HUES48 (cell line): Measurements from ENCODE around the gene SFT2D1.

Source experiments
- H3K27ac ChIP-seq: one replicate; pipeline ENCODE4 v1.7.0; 2013; ENCODE audit warnings: low read depth, low read length, inconsistent platforms
- H3K27me3 ChIP-seq: 2 replicates; pipeline ENCODE4 v1.6.1; 2013; ENCODE audit warnings: mild to moderate bottlenecking, low read length; ENCODE audit not compliant: control insufficient read depth, insufficient read depth
- H3K36me3 ChIP-seq: 2 replicates; pipeline ENCODE4 v1.6.1; 2013; ENCODE audit warnings: low read length; ENCODE audit not compliant: control insufficient read depth, insufficient read depth
- H3K4me1 ChIP-seq: 2 replicates; pipeline ENCODE4 v1.6.1; 2013; ENCODE audit warnings: mild to moderate bottlenecking, low read length; ENCODE audit not compliant: control insufficient read depth, insufficient read depth
- H3K4me3 ChIP-seq: 2 replicates; pipeline ENCODE4 v1.5.1; 2013; ENCODE audit warnings: mild to moderate bottlenecking, low read depth, low read length
- H3K9ac ChIP-seq: 2 replicates; pipeline ENCODE4 v1.6.1; 2013; ENCODE audit warnings: mild to moderate bottlenecking, low read depth, low read length, moderate library complexity
- H3K9me3 ChIP-seq: 2 replicates; pipeline ENCODE4 v1.6.1; 2013; ENCODE audit warnings: low read length; ENCODE audit not compliant: control insufficient read depth, insufficient read depth

Gene SFT2D1

GRCh38 chr6:166317261-166318212 is 24.8 kb downstream of the SFT2D1 start:
- no peak overlapping the region for H3K4me3 ChIP-seq
- peaks cover 27% of the 10 kb centered on the region for H3K36me3 ChIP-seq
- no peak overlapping the region for H3K27ac ChIP-seq
- H3K9me3 ChIP-seq: no peaks in the 10 kb centered on the region
- H3K4me1 ChIP-seq: no peaks in the 10 kb centered on the region; the same call in 1 of the 2 replicates
- H3K9ac ChIP-seq: no peak overlapping the region
- no peaks in the 10 kb centered on the region for H3K27me3 ChIP-seq

GRCh38 chr6:166315436-166315835 is 26.9 kb downstream of the SFT2D1 start:
- Histone ChIP-seq H3K36me3 (peaks cover 16% of the 10 kb centered on the region), H3K27me3 (peaks cover 4% of the 10 kb centered on the region), H3K4me3 (no peak overlapping the region), H3K27ac (no peak overlapping the region), H3K9ac (no peak overlapping the region), H3K9me3 (no peaks in the 10 kb centered on the region), H3K4me1 (no peaks in the 10 kb centered on the region; the same call in 1 of the 2 replicates)

GRCh38 chr6:166314454-166314853 is 27.9 kb downstream of the SFT2D1 start:
- Histone ChIP-seq H3K36me3 (peaks cover 7% of the 10 kb centered on the region), H3K27me3 (peaks cover 14% of the 10 kb centered on the region), H3K4me3 (no peak overlapping the region), H3K9ac (no peak overlapping the region), H3K4me1 (no peaks in the 10 kb centered on the region; the same call in 1 of the 2 replicates), H3K9me3 (no peaks in the 10 kb centered on the region), H3K27ac (no peak overlapping the region)

GRCh38 chr6:166313255-166314070 is 28.9 kb downstream of the SFT2D1 start:
- H3K36me3 ChIP-seq: no peaks in the 10 kb centered on the region
- H3K4me1 ChIP-seq: peaks cover 5% of the 10 kb centered on the region
- H3K9me3 ChIP-seq: no peaks in the 10 kb centered on the region
- no peak overlapping the region for H3K9ac ChIP-seq
- H3K4me3 ChIP-seq: no peak overlapping the region
- H3K27me3 ChIP-seq: peaks cover 23% of the 10 kb centered on the region
- no peak overlapping the region for H3K27ac ChIP-seq

GRCh38 chr6:166312832-166313231 is 29.5 kb downstream of the SFT2D1 start:
- Histone ChIP-seq H3K9ac (no peak overlapping the region), H3K4me1 (peaks cover 5% of the 10 kb centered on the region), H3K27ac (no peak overlapping the region), H3K27me3 (peaks cover 30% of the 10 kb centered on the region), H3K36me3 (no peaks in the 10 kb centered on the region), H3K9me3 (no peaks in the 10 kb centered on the region), H3K4me3 (no peak overlapping the region)

- no peaks in the 10 kb centered on the region for H3K36me3 ChIP-seq
- no peaks in the 10 kb centered on the region for H3K9me3 ChIP-seq
- H3K4me3 ChIP-seq: no peak overlapping the region
- no peak overlapping the region for H3K27ac ChIP-seq
- H3K27me3 ChIP-seq: peaks cover 52% of the 10 kb centered on the region
- H3K9ac ChIP-seq: no peak overlapping the region
- H3K4me1 ChIP-seq: peaks cover 5% of the 10 kb centered on the region
Observed at GRCh38 chr6:166310634-166311033, 31.7 kb downstream of the SFT2D1 start.

- Histone ChIP-seq H3K9ac (no peak overlapping the region), H3K4me1 (peaks cover 5% of the 10 kb centered on the region), H3K27ac (no peak overlapping the region), H3K4me3 (no peak overlapping the region), H3K36me3 (no peaks in the 10 kb centered on the region), H3K27me3 (peaks cover 58% of the 10 kb centered on the region), H3K9me3 (no peaks in the 10 kb centered on the region)
Observed at GRCh38 chr6:166309977-166310376, 32.4 kb downstream of the SFT2D1 start.

- Histone ChIP-seq H3K4me3 (peak overlapping the region; percentile 61), H3K27me3 (peaks cover 61% of the 10 kb centered on the region), H3K27ac (no peak overlapping the region), H3K9ac (no peak overlapping the region), H3K4me1 (peaks cover 5% of the 10 kb centered on the region), H3K36me3 (no peaks in the 10 kb centered on the region), H3K9me3 (no peaks in the 10 kb centered on the region)
Observed at GRCh38 chr6:166308769-166309589, 33.4 kb downstream of the SFT2D1 start.

GRCh38 chr6:166308033-166308768 is 34.1 kb downstream of the SFT2D1 start, which contains the start of gene PRR18:
Gene PRR18 (minus strand): TSS chr6:166308392. CDS start chr6:166308142, 250 bp downstream.
- H3K4me3 ChIP-seq: peak within 1 kb of the TSS; percentile 61
- H3K9ac ChIP-seq: no peak within 1 kb of the TSS
- H3K27me3 ChIP-seq: peaks cover 61% of the 10 kb centered on the region
- peaks cover 5% of the 10 kb centered on the region for H3K4me1 ChIP-seq
- H3K27ac ChIP-seq: no peak within 1 kb of the TSS
- H3K36me3 ChIP-seq: no peaks in the 10 kb centered on the region
- H3K9me3 ChIP-seq: no peaks in the 10 kb centered on the region
